OCI-LY1 (cell line): ENCODE measurements around the gene MMRN2.

Experiments
- H2AFZ ChIP-seq: fragments of 200-600 bp; sonication (generic), shearing (Covaris generic); 2 replicates; pipeline ENCODE4 v1.6.0; 2014; ENCODE audit warnings: antibody characterized with exemption, mild to moderate bottlenecking, low read length
- H3F3A ChIP-seq: fragments of 200-600 bp; sonication (generic), shearing (Covaris generic); 2 replicates; pipeline ENCODE4 v1.6.0; 2014; ENCODE audit warnings: mild to moderate bottlenecking, antibody characterized with exemption, low read length, moderate library complexity; ENCODE audit not compliant: insufficient read depth
- H3K27ac ChIP-seq: fragments of 200-600 bp; sonication (generic); 2 replicates; pipeline ENCODE4 v1.5.1; 2014; ENCODE audit warnings: low read length, mixed run types, mild to moderate bottlenecking, low read depth; ENCODE audit not compliant: poor library complexity, severe bottlenecking
- H3K27me3 ChIP-seq: fragments of 200-600 bp; sonication (generic); 2 replicates; pipeline ENCODE4 v1.6.0; 2014; ENCODE audit warnings: antibody characterized with exemption, mild to moderate bottlenecking, low read length, moderate library complexity; ENCODE audit not compliant: insufficient read depth
- H3K36me3 ChIP-seq: fragments of 200-600 bp; sonication (generic); 2 replicates; pipeline ENCODE4 v1.6.1; 2014; ENCODE audit warnings: mild to moderate bottlenecking, antibody characterized with exemption, low read length, moderate library complexity, mixed read lengths; ENCODE audit not compliant: insufficient read depth
- H3K4me1 ChIP-seq: fragments of 200-600 bp; sonication (generic); 2 replicates; pipeline ENCODE4 v1.5.1; 2014; ENCODE audit warnings: mild to moderate bottlenecking, low read length, moderate library complexity; ENCODE audit not compliant: insufficient read depth, severe bottlenecking
- H3K4me2 ChIP-seq: fragments of 200-600 bp; sonication (generic), shearing (Covaris generic); 2 replicates; pipeline ENCODE4 v1.6.1; 2014; ENCODE audit warnings: low read length
- H3K4me3 ChIP-seq: fragments of 200-600 bp; sonication (generic); 2 replicates; pipeline ENCODE4 v1.5.1; 2014; ENCODE audit warnings: low read length, low read depth, mild to moderate bottlenecking, mixed read lengths; ENCODE audit not compliant: poor library complexity, severe bottlenecking
- H3K79me2 ChIP-seq: fragments of 200-600 bp; shearing (Covaris generic); 2 replicates; pipeline ENCODE4 v1.6.1; 2016; ENCODE audit warnings: mixed run types, low read length, mixed read lengths; ENCODE audit not compliant: insufficient read depth
- H3K9ac ChIP-seq: fragments of 200-600 bp; sonication (generic), shearing (Covaris generic); 2 replicates; pipeline ENCODE4 v1.6.1; 2014; ENCODE audit warnings: mild to moderate bottlenecking, low read length, mixed read lengths
- H3K9me2 ChIP-seq: fragments of 200-600 bp; sonication (generic), shearing (Covaris generic); 2 replicates; pipeline ENCODE4 v1.6.1; 2014; ENCODE audit warnings: low read depth, mild to moderate bottlenecking, low read length, mixed read lengths
- H3K9me3 ChIP-seq: fragments of 200-600 bp; shearing (Covaris generic); 2 replicates; pipeline ENCODE4 v1.6.1; 2014; ENCODE audit warnings: low read length, mixed read lengths
- H4K20me1 ChIP-seq: fragments of 200-600 bp; sonication (generic), shearing (Covaris generic); 2 replicates; pipeline ENCODE4 v1.6.0; 2016; ENCODE audit warnings: mild to moderate bottlenecking, low read length; ENCODE audit not compliant: insufficient read depth
- CTCF ChIP-seq: fragments of 200-600 bp; sonication (generic), shearing (Covaris generic); IDR thresholded peaks from 2 replicates; pipeline ENCODE4 v1.5.1; 2017; ENCODE audit warnings: mild to moderate bottlenecking, antibody characterized with exemption, low read length, moderate library complexity, mixed read lengths
- EZH2 ChIP-seq: fragments of 200-600 bp; sonication (generic), shearing (Covaris generic); IDR thresholded peaks from 2 replicates; pipeline ENCODE4 v1.8.0; 2017; ENCODE audit warnings: borderline replicate concordance, mixed run types, mild to moderate bottlenecking, antibody characterized with exemption, low read length, moderate library complexity, mixed read lengths

Gene MMRN2

GRCh38 chr10:86904600-86904999 lies 52.8 kb downstream of the MMRN2 start:
- Histone ChIP-seq H3K27ac (no peak overlapping the region), H2AFZ (no peak overlapping the region), H4K20me1 (no peaks in the 10 kb centered on the region), H3K27me3 (no peaks in the 10 kb centered on the region), H3K79me2 (no peaks in the 10 kb centered on the region), H3K4me1 (no peaks in the 10 kb centered on the region), H3K4me2 (no peak overlapping the region), H3K4me3 (no peak overlapping the region), H3K9ac (no peak overlapping the region), H3K9me2 (no peaks in the 10 kb centered on the region), H3F3A (no peaks in the 10 kb centered on the region), H3K36me3 (peaks cover 13% of the 10 kb centered on the region), H3K9me3 (0 out of 2 replicates have a peak, but pooled peaks cover 2% of the 10 kb centered on the region)
- no peak for TF ChIP-seq EZH2
- no peak for TF ChIP-seq CTCF

GRCh38 chr10:86900955-86901354 lies 56.5 kb downstream of the MMRN2 start:
- Histone ChIP-seq H4K20me1 (no peaks in the 10 kb centered on the region), H3F3A (no peaks in the 10 kb centered on the region), H3K27me3 (no peaks in the 10 kb centered on the region), H3K4me1 (no peaks in the 10 kb centered on the region), H3K79me2 (no peaks in the 10 kb centered on the region), H3K36me3 (peaks cover 11% of the 10 kb centered on the region), H3K9me3 (no peaks in the 10 kb centered on the region), H3K27ac (no peak overlapping the region), H3K4me3 (no peak overlapping the region), H3K4me2 (no peak overlapping the region), H3K9ac (no peak overlapping the region), H3K9me2 (no peaks in the 10 kb centered on the region), H2AFZ (no peak overlapping the region)
- TF ChIP-seq EZH2 = no peak
- no peak for TF ChIP-seq CTCF

- TF ChIP-seq EZH2 (no peak), CTCF (peak; percentile 79)
- no peaks in the 10 kb centered on the region for H4K20me1 ChIP-seq
- H3K4me3 ChIP-seq = no peak overlapping the region
- no peaks in the 10 kb centered on the region for H3K9me3 ChIP-seq
- H3K79me2 ChIP-seq = no peaks in the 10 kb centered on the region
- no peak overlapping the region for H3K9ac ChIP-seq
- H3K4me2 ChIP-seq = no peak overlapping the region
- no peaks in the 10 kb centered on the region for H3F3A ChIP-seq
- H2AFZ ChIP-seq = no peak overlapping the region
- no peaks in the 10 kb centered on the region for H3K4me1 ChIP-seq
- peaks cover 9% of the 10 kb centered on the region; the same call in 1 of the 2 replicates for H3K36me3 ChIP-seq
- H3K9me2 ChIP-seq = no peaks in the 10 kb centered on the region
- H3K27ac ChIP-seq = no peak overlapping the region
- no peaks in the 10 kb centered on the region for H3K27me3 ChIP-seq
Observed at GRCh38 chr10:86899670-86900276, 57.6 kb downstream of the MMRN2 start.
